Hepatocyte (in vitro differentiated cells): ENCODE measurements around the gene ITGAE. TPM values are rescaled to one million over a fixed set of nuclear protein-coding genes. Genes with fewer than 3 reads are reported as not detected.

Source experiments
- DNase-seq: peaks from one replicate; pipeline ENCODE4 v3.0.0-alpha.2; 2016; ENCODE audit warnings: low spot score
- H2AFZ ChIP-seq: fragments of 200-600 bp; sonication (generic); 2 replicates; pipeline ENCODE4 v1.6.0; 2016; ENCODE audit warnings: antibody characterized with exemption, mild to moderate bottlenecking
- H3K27ac ChIP-seq: fragments of 200-600 bp; sonication (generic); 2 replicates; pipeline ENCODE4 v1.5.1; 2016; ENCODE audit warnings: mild to moderate bottlenecking
- H3K27me3 ChIP-seq: fragments of 200-600 bp; sonication (generic); 2 replicates; pipeline ENCODE4 v1.6.1; 2016
- H3K36me3 ChIP-seq: fragments of 200-600 bp; sonication (generic); replicated peaks from 2 replicates; pipeline ENCODE4 v1.5.1; 2016; ENCODE audit warnings: low read depth; ENCODE audit not compliant: insufficient read depth
- H3K4me1 ChIP-seq: fragments of 200-600 bp; sonication (generic); 2 replicates; pipeline ENCODE4 v1.5.1; 2016; ENCODE audit warnings: mild to moderate bottlenecking, moderate library complexity; ENCODE audit not compliant: insufficient read depth
- H3K4me2 ChIP-seq: fragments of 200-600 bp; sonication (generic); 2 replicates; pipeline ENCODE4 v1.6.0; 2016
- H3K4me3 ChIP-seq: fragments of 200-600 bp; sonication (generic); 2 replicates; pipeline ENCODE4 v1.5.1; 2016; ENCODE audit warnings: mild to moderate bottlenecking
- H3K79me2 ChIP-seq: fragments of 200-600 bp; sonication (generic); 2 replicates; pipeline ENCODE4 v1.6.0; 2017; ENCODE audit warnings: mild to moderate bottlenecking
- H3K9me2 ChIP-seq: fragments of 200-600 bp; sonication (generic); replicated peaks from 2 replicates; pipeline ENCODE4 v1.6.0; 2017; ENCODE audit warnings: mild to moderate bottlenecking; ENCODE audit not compliant: insufficient read depth
- H3K9me3 ChIP-seq: fragments of 200-600 bp; sonication (generic); 2 replicates; pipeline ENCODE4 v1.5.1; 2016; ENCODE audit warnings: low read depth, mild to moderate bottlenecking
- H4K20me1 ChIP-seq: fragments of 200-600 bp; sonication (generic); 2 replicates; pipeline ENCODE4 v1.6.0; 2016; ENCODE audit warnings: mild to moderate bottlenecking; ENCODE audit not compliant: insufficient read depth, poor library complexity, severe bottlenecking
- EZH2 ChIP-seq: fragments of 200-600 bp; sonication (generic); IDR thresholded peaks from 2 replicates; pipeline ENCODE4 v1.6.1; 2016; ENCODE audit warnings: antibody characterized with exemption, mild to moderate bottlenecking, borderline replicate concordance
- EZH2phosphoT487 ChIP-seq: fragments of 200-600 bp; sonication (generic); IDR thresholded peaks from one replicate; pipeline ENCODE4 v1.6.1; 2018; ENCODE audit warnings: antibody characterized with exemption, mild to moderate bottlenecking, low read depth, moderate library complexity; ENCODE audit not compliant: unreplicated experiment, severe bottlenecking
- WGBS: methylation state at CpG from one replicate; pipeline ENCODE4 v1.1.6; 2016; ENCODE audit warnings: low lambda C conversion rate; ENCODE audit errors: missing lambda C conversion rate; 5-methylcytosine and 5-hydroxymethylcytosine counted together
- polyA plus RNA-seq: library from polyadenylated mRNA; unstranded; fragments of >200 nt; fragmentation: Nextera tagmentation; extraction: Ambion mirVana; gene quantifications from 2 replicates; pipeline ENCODE4 v1.2.1, GENCODE V29; 2016
- total RNA-seq: library from RNA; depleted of rRNA; stranded (reverse); fragments of >200 nt; gene quantifications from 2 replicates; pipeline ENCODE4 v1.2.3, GENCODE V29; 2014
- TF ChIP-seq, protein P1 (sequence below): fragments of 200-600 bp; sonication (generic); IDR thresholded peaks from 2 replicates; pipeline ENCODE4 v1.5.1; 2016; ENCODE audit warnings: antibody characterized with exemption, mild to moderate bottlenecking; ENCODE audit not compliant: poor library complexity

ITGAE gene
- total and polyA plus RNA-seq, 2 experiments from 2014 or later, result 28.1 to 77.0 TPM

DNA sequence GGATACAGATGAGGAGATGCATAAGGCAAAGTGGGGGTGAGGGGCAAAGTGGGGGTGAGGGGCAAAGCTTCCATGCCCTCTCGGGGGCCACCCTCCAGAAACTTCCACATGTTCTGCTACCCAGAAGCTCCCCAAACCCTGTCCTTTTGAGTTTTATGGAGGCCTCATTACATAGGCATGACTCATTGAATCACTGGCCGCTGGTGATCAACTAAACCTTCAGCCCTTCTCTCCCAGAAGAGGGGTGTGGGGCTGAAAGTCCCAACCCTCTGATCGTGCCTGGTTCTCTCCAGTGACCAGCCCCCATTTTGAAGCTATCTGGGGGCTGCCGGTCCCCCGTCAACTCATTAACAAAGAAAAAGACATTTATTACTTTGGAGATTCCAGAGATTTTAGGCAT, 27.5 kb downstream of the ITGAE start:
- H4K20me1 ChIP-seq, result no peaks in the 10 kb centered on the region
- no peaks in the 10 kb centered on the region for H3K9me3 ChIP-seq
- no peaks in the 10 kb centered on the region for H3K79me2 ChIP-seq
- no peaks in the 10 kb centered on the region for H3K27me3 ChIP-seq
- WGBS, result 40% methylated on average over 5 of the region's 5 CpGs
- no peak overlapping the region for H3K4me3 ChIP-seq
- H3K27ac ChIP-seq, result no peak overlapping the region
- H3K4me1 ChIP-seq, result peaks cover 9% of the 10 kb centered on the region
- peak overlapping the region; percentile 13 for H3K4me2 ChIP-seq
- no peak for DNase-seq
- H3K9me2 ChIP-seq, result no peaks in the 10 kb centered on the region
- TF ChIP-seq, protein P1, sequence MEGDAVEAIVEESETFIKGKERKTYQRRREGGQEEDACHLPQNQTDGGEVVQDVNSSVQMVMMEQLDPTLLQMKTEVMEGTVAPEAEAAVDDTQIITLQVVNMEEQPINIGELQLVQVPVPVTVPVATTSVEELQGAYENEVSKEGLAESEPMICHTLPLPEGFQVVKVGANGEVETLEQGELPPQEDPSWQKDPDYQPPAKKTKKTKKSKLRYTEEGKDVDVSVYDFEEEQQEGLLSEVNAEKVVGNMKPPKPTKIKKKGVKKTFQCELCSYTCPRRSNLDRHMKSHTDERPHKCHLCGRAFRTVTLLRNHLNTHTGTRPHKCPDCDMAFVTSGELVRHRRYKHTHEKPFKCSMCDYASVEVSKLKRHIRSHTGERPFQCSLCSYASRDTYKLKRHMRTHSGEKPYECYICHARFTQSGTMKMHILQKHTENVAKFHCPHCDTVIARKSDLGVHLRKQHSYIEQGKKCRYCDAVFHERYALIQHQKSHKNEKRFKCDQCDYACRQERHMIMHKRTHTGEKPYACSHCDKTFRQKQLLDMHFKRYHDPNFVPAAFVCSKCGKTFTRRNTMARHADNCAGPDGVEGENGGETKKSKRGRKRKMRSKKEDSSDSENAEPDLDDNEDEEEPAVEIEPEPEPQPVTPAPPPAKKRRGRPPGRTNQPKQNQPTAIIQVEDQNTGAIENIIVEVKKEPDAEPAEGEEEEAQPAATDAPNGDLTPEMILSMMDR, result no peak
- TF ChIP-seq EZH2phosphoT487 (no peak), EZH2 (no peak)
- no peak overlapping the region for H2AFZ ChIP-seq
- H3K36me3 ChIP-seq, result no peaks in the 10 kb centered on the region

DNA sequence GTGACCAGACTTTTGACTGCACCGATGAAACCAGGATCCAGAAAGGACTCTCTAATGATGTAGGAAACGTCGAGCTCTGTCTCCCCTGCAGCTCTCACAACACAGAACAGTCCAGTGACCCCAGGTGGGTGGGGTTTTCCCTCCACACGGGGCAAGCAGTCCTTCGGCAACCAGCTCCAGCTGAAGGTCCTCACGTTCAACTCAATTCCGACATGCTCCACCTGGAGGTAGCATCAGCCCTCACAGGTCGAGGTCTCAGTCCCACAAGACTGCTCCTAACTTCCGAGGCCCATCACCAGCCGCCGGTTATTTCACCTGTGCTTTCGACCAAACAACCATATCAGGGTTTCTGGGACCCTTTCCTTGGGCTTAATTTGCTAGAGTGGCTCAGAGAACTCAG, 28.2 kb downstream of the ITGAE start:
- no peak for DNase-seq
- H3K27me3 ChIP-seq, result no peaks in the 10 kb centered on the region
- H2AFZ ChIP-seq, result no peak overlapping the region
- no peaks in the 10 kb centered on the region for H3K9me3 ChIP-seq
- H3K9me2 ChIP-seq, result no peaks in the 10 kb centered on the region
- H3K36me3 ChIP-seq, result no peaks in the 10 kb centered on the region
- H3K4me3 ChIP-seq, result no peak overlapping the region
- WGBS, result 71% methylated on average over 12 of the region's 12 CpGs
- no peaks in the 10 kb centered on the region for H3K79me2 ChIP-seq
- TF ChIP-seq EZH2phosphoT487 (no peak), EZH2 (no peak)
- TF ChIP-seq, protein P1, result no peak
- no peaks in the 10 kb centered on the region for H4K20me1 ChIP-seq
- peaks cover 9% of the 10 kb centered on the region for H3K4me1 ChIP-seq
- H3K27ac ChIP-seq, result no peak overlapping the region
- no peak overlapping the region for H3K4me2 ChIP-seq

DNA sequence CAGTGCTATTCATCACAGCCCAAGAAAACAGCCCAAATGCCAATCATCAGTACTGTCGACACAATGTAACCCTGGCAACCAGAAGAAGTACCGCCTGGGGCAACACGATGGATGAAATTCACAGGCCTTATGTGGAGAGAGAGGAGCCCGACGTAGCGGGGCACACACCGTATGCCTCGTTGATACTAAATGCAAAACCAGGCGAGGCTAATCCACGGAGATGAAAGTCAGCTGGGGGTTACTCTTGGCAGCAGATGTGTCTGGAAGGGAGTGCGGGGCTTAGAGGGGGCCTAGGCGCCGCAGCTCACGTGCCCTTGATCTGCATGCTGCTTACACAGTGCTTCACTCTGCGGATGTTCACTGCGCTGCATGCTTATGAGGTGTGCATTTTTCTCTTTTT, 29.8 kb downstream of the ITGAE start:
- Histone ChIP-seq H3K4me1 (peaks cover 9% of the 10 kb centered on the region), H3K27me3 (no peaks in the 10 kb centered on the region), H3K36me3 (no peaks in the 10 kb centered on the region), H3K27ac (no peak overlapping the region), H3K4me3 (no peak overlapping the region), H3K79me2 (no peaks in the 10 kb centered on the region), H4K20me1 (no peaks in the 10 kb centered on the region), H3K9me2 (no peaks in the 10 kb centered on the region), H2AFZ (no peak overlapping the region), H3K4me2 (no peak overlapping the region), H3K9me3 (no peaks in the 10 kb centered on the region)
- DNase-seq, result no peak
- WGBS, result 78% methylated on average over 15 of the region's 16 CpGs
- TF ChIP-seq EZH2, result no peak
- TF ChIP-seq, protein P1, result no peak
- no peak for TF ChIP-seq EZH2phosphoT487

DNA sequence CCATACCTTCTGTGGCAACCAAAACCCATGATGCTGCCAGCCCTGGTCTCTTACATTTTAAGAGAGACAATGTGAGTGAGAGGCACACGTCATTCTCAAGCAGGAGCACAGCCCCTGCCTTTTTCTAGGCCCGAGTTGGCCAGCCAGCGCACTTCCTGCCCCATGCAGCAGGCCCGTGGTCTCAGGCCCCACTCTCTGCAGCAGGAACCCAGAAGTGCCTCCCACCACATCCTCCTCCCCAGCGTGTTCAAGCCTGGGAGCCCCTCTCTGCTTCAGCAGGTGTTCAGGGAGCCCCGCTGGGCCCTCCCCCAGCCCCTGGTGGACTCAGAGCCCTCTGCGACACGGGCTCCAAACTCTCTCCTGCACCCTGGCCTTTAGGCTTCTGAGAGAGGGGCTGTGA, 30.5 kb downstream of the ITGAE start:
- WGBS, result 84% methylated on average over 8 of the region's 8 CpGs
- H3K79me2 ChIP-seq, result no peaks in the 10 kb centered on the region
- H3K4me3 ChIP-seq, result no peak overlapping the region
- H3K27ac ChIP-seq, result no peak overlapping the region
- H2AFZ ChIP-seq, result no peak overlapping the region
- DNase-seq, result no peak
- no peaks in the 10 kb centered on the region for H3K9me3 ChIP-seq
- no peaks in the 10 kb centered on the region for H3K36me3 ChIP-seq
- H3K9me2 ChIP-seq, result no peaks in the 10 kb centered on the region
- no peaks in the 10 kb centered on the region for H3K27me3 ChIP-seq
- H3K4me2 ChIP-seq, result no peak overlapping the region
- TF ChIP-seq, protein P1, result no peak
- TF ChIP-seq EZH2phosphoT487 (no peak), EZH2 (no peak)
- H3K4me1 ChIP-seq, result peaks cover 9% of the 10 kb centered on the region
- H4K20me1 ChIP-seq, result no peaks in the 10 kb centered on the region
